GM19240 (cell line): ENCODE results near the gene HES1.
"Not testable (repeated sequence)": the region's sequence is repeated elsewhere in the genome, so short reads cannot be mapped to it uniquely, and the experiment has no call there.

ENCODE experiments used
- DNase-seq: peaks from one replicate; pipeline ENCODE4 v3.0.0; 2011; ENCODE audit warnings: low spot score; ENCODE audit not compliant: insufficient read length

Gene HES1

DNA sequence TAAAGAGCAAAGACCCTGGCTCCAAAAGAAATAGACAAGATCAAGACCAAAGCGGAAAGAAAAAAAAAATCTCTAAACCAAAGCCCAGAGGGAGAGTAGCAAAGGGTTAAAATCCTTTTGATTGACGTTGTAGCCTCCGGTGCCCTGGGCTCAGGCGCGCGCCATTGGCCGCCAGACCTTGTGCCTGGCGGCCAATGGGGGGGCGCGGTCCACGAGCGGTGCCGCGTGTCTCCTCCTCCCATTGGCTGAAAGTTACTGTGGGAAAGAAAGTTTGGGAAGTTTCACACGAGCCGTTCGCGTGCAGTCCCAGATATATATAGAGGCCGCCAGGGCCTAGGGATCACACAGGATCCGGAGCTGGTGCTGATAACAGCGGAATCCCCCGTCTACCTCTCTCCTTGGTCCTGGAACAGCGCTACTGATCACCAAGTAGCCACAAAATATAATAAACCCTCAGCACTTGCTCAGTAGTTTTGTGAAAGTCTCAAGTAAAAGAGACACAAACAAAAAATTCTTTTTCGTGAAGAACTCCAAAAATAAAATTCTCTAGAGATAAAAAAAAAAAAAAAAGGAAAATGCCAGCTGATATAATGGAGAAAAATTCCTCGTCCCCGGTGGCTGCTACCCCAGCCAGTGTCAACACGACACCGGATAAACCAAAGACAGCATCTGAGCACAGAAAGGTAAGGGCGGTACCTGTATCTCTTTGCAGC lies at the start of gene HES1:
HES1 (plus strand) TSS at position 343 of the 713 bp plus-strand sequence; CDS start at position 576, 233 bp downstream.
- no peak for DNase-seq

DNA sequence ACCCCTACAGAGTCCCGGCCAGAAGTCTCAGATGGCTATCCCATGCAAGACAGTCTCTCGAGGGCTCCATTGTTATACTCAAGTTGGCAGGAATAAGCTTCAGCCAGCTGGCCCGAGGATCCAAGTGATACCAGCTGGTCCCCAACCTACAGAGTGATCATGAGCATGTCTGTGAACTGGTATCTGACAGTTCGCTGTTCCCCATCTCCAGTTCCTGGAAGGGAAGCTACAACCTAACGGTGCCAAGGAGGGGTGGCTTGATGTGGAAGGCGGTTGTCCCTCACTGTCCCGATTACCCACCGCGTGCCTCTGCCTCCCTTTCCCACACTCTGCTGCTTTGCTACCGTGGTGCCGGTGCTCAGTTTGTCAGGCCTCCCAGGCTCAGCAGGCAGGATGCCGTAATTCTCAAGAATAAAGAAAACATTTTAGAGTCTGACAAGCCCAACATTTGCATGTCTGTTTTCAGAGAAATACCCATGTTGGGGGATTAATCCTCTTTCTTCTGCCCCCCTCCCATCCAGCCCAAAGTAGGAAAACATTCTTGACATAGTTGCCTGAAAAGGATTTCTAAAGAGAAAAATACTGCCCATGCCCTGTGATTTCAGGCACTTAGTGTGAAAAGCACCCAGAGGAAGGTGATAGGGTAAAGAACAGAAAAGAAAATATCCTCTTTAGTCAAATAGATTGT lies 49.4 kb upstream of the HES1 start:
- DNase-seq: no peak

DNA sequence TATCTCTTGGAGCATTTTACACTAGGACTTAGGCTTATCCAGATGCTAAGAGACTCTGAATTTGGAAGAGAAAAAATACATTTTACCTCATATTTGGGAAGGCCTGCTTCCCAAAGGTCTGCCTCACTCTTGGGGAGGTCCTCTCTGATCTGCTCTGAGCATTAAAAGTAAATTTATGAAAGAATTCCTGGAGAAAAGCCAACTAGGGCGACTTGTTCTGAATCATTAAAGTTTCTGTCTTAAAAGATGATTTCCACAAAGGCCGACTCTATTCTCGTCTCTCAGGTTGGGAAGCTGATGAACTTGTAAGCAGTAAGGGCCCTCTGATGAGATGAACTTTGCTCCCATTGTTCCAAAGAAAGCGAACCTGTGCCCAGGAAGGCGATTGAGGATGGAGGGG lies 48.7 kb upstream of the HES1 start:
- DNase-seq: no peak

GRCh38 chr3:194087995-194088855 lies 47.7 kb upstream of the HES1 start:
- DNase-seq: no peak

- no peak for DNase-seq
These were observed 46.4 kb upstream of the HES1 start for GRCh38 chr3:194089357-194090177.

DNA sequence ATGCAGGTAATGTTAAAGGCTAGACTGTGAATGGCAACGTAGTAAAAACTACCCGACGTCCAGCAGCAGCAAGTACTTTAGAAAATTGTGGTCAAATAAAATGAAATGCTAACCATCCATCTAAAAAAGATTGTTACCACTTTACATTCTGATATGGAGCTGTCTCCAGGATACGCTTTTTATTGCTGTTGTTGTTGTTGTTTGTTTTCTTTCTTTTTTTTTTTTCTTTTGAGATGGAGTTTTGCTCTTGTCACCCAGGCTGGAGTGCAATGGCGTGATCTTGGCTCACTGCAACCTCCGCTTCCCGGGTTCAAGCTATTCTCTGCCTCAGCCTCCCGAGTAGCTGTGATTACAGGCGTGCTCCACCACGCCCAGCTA lies 45.8 kb upstream of the HES1 start:
- not testable (repeated sequence) for DNase-seq

DNA sequence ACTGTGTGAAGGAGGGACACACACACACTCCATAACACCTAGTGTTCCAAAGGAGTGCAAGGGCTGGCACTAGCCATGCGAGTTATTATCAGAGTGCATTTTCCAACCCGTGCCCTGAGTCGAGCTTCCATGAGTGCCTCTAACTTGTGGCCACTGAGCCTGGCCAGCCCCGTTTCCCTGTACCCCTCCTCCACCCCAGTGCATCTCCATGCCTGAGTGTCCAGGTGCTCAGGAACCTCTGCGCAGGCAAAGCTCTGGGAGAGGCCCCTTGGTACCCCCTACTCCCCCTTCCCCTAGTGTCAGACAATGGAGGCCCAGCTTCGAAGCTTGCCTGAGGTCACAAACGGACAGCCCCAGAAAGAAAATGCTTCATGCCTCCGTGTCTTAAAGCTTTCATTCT lies 45.2 kb upstream of the HES1 start:
- no peak for DNase-seq

GRCh38 chr3:194091141-194091540 lies 44.8 kb upstream of the HES1 start:
- no peak for DNase-seq

GRCh38 chr3:194091897-194092296 lies 44.1 kb upstream of the HES1 start:
- DNase-seq: not testable (repeated sequence)

- DNase-seq: no peak
These were observed 43.1 kb upstream of the HES1 start for GRCh38 chr3:194092881-194093301.

GRCh38 chr3:194093842-194094241 lies 42.1 kb upstream of the HES1 start:
- DNase-seq: no peak

DNA sequence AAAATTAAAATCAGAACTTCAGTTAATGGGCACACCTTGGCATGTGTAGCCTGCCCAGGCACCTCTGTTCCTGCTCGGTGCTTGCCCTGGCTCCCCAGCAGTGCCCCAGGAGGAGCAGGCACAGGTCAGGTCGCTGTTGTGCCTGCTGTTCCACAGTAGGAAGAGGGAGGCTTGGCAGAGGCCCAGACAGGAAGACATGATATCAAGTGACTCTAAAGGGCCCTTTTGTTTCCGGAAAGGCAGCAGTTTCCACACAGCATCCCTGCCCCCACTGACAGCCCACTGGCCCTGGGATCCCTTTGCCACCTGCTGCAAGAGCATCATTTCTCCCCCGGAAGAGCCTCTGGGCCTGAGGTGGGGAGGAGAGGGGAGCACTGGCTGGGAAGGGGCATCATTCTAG lies 40.5 kb upstream of the HES1 start:
- no peak for DNase-seq

DNA sequence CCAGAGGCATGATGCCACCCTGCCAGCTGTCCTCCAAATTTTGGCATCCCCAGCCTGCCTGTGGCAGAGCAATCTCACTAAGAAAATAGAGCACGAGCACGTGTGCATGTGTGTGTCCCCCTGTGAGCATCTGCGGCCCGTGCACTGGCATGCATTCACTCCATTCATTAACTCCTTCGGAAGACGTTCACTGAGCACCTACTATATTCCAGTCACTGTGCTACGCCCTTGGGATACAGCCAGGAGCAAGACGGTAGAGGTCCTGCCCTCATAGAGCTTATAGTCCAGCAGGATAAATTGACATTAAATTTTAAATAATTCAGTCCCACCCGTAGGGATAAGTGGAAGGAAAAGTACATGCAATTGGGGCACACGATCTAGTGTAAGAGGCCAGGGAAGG lies 40.0 kb upstream of the HES1 start:
- no peak for DNase-seq

- DNase-seq: no peak
These were observed 38.6 kb upstream of the HES1 start for GRCh38 chr3:194097141-194097882.

DNA sequence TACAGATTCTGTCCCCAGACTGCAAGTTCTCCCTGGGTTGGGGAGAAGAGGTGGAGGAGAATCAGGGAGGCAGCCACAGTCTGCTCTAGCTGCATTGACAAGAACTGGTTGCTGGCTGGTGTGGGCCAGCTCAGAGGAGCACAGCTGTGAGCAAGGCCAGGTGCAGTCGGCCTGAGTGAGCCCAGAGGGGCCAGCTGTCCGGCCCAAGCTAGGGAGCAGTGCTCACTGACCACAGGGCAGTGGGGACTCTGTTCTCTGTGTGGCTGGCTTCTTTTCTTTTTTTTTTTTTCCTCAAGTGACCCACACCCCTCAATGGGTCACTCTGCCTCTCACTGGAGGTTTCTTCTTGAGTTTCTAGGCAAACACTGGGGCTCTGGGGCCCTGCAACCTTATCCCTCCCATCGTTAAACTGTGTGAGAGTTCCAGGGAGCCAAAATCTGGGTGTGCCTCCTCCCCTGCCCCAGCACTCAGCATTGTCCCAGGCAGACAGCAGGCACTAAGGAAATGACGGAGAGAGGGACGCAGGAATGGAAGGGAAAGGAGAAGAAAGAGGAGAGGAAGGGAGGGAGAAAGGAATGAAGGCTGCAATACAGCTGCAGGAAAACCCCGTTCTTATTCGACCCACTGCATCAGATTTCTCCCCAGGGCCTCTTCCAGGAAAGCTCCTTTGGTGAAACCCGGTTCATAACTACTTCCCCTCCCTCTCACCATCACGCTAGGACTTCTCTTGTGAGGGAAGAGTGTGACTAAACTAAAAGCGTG lies 37.7 kb upstream of the HES1 start:
- DNase-seq: no peak

- no peak for DNase-seq
These were observed 37.1 kb upstream of the HES1 start for GRCh38 chr3:194098843-194099183.

GRCh38 chr3:194099215-194099614 lies 36.7 kb upstream of the HES1 start:
- no peak for DNase-seq

DNA sequence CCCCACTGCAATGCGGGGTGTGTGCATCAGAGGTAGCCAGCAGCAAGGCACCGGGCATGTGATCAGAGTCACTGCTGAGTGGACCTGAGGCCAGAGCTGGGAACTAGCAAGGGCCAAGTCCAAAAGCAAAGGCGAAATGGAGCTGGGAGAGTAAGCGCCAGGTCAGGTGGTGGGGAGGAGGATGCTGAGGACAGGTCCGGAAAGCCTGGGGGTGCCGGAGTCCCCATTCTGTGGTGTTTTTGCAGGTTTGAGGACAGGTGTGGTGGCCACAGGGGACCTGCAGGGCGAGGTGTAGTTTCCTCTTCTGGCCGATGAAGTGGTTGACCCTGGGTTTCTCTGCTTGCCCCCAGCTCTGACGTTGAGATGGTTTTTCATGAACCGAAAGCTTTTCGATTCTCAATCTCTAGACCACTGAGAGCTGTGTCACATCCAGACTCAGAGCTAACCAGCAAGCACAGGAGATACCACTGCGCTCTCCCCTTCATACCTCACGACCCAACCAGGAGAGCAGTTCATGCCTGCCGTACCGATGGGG lies 35.0 kb upstream of the HES1 start:
- peak; percentile 52 for DNase-seq

- no peak for DNase-seq
These were observed 34.1 kb upstream of the HES1 start for GRCh38 chr3:194101592-194102432.
